Measurements from ENCODE around the gene TGIF1. TPM values are rescaled to one million over a fixed set of nuclear protein-coding genes. Genes with fewer than 3 reads are reported as not detected.

TGIF1 gene
- total RNA-seq, 1 experiment from 2014 or later: 90.4 TPM

GRCh38 chr18:3482258-3482657, 32.3 kb downstream of the TGIF1 start:
- no peak for DNase-seq (ENCODE audit: low read depth)

- no peak for DNase-seq (ENCODE audit: low read depth)
Measured at GRCh38 chr18:3485153-3486149, 35.5 kb downstream of the TGIF1 start.

- DNase-seq (ENCODE audit: low read depth): no peak
Measured at GRCh38 chr18:3486512-3486911, 36.5 kb downstream of the TGIF1 start.

GRCh38 chr18:3489462-3489861, 39.5 kb downstream of the TGIF1 start:
- no peak for DNase-seq (ENCODE audit: low read depth)

- DNase-seq (ENCODE audit: low read depth): no peak
Measured at GRCh38 chr18:3491981-3492555, 42.1 kb downstream of the TGIF1 start.

GRCh38 chr18:3492721-3493120, 42.7 kb downstream of the TGIF1 start:
- no peak for DNase-seq (ENCODE audit: low read depth)

GRCh38 chr18:3493501-3494244, 43.7 kb downstream of the TGIF1 start:
- no peak for DNase-seq (ENCODE audit: low read depth)

GRCh38 chr18:3494245-3494526, 44.2 kb downstream of the TGIF1 start:
- DNase-seq (ENCODE audit: low read depth): no peak

GRCh38 chr18:3494569-3494968, 44.6 kb downstream of the TGIF1 start:
- DNase-seq (ENCODE audit: low read depth): no peak

- no peak for DNase-seq (ENCODE audit: low read depth)
Measured at GRCh38 chr18:3495691-3496430, 45.9 kb downstream of the TGIF1 start.

- DNase-seq (ENCODE audit: low read depth): no peak
Measured at GRCh38 chr18:3498698-3499471, 48.9 kb downstream of the TGIF1 start.

GRCh38 chr18:3499501-3499900, 49.5 kb downstream of the TGIF1 start:
- no peak for DNase-seq (ENCODE audit: low read depth)

- peak; percentile 21 for DNase-seq (ENCODE audit: low read depth)
Measured at GRCh38 chr18:3500016-3500415, 50.0 kb downstream of the TGIF1 start.

GRCh38 chr18:3502650-3503049, 52.7 kb downstream of the TGIF1 start:
- DNase-seq (ENCODE audit: low read depth): no peak

- DNase-seq (ENCODE audit: low read depth): no peak
Measured at GRCh38 chr18:3504637-3505036, 54.7 kb downstream of the TGIF1 start.

- DNase-seq (ENCODE audit: low read depth): no peak
Measured at GRCh38 chr18:3508576-3509549, 58.9 kb downstream of the TGIF1 start.

All from RPMI7951 (cell line).